ENCODE results near the gene WWOX.
"Not testable (repeated sequence)": the region's sequence is repeated elsewhere in the genome, so short reads cannot be mapped to it uniquely, and the experiment has no call there.

Gene WWOX

GRCh38 chr16:78099271-78100111 lies at the start of gene WWOX:
Gene WWOX, plus strand, starts transcription at chr16:78099654.
- DNase-seq (ENCODE audit: low read depth in 2 of 2), result peak; percentile 87 to 91

- DNase-seq (ENCODE audit: low read depth in 2 of 2), result no peak
These were observed 48.6 kb upstream of the WWOX start for GRCh38 chr16:78050734-78051400.

GRCh38 chr16:78057803-78058564 lies 41.5 kb upstream of the WWOX start:
- no peak for DNase-seq (ENCODE audit: low read depth in 2 of 2)

- not testable (repeated sequence) for DNase-seq (ENCODE audit: low read depth in 2 of 2)
These were observed 39.6 kb upstream of the WWOX start for GRCh38 chr16:78059806-78060205.

- no peak for DNase-seq (ENCODE audit: low read depth in 2 of 2)
These were observed 39.2 kb upstream of the WWOX start for GRCh38 chr16:78060295-78060694.

GRCh38 chr16:78060809-78061208 lies 38.6 kb upstream of the WWOX start:
- DNase-seq (ENCODE audit: low read depth in 2 of 2), result no peak

GRCh38 chr16:78065319-78065718 lies 34.1 kb upstream of the WWOX start:
- no peak for DNase-seq (ENCODE audit: low read depth in 2 of 2)

GRCh38 chr16:78069913-78070312 lies 29.5 kb upstream of the WWOX start:
- DNase-seq (ENCODE audit: low read depth in 2 of 2), result no peak

- DNase-seq (ENCODE audit: low read depth in 2 of 2), result no peak
These were observed 27.2 kb upstream of the WWOX start for GRCh38 chr16:78072275-78072674.

- DNase-seq (ENCODE audit: low read depth in 2 of 2), result no peak
These were observed 23.7 kb upstream of the WWOX start for GRCh38 chr16:78075800-78076199.

- DNase-seq (ENCODE audit: low read depth in 2 of 2), result no peak
These were observed 18.1 kb upstream of the WWOX start for GRCh38 chr16:78081341-78081740.

- DNase-seq (ENCODE audit: low read depth in 2 of 2), result no peak
These were observed 8.0 kb upstream of the WWOX start for GRCh38 chr16:78091419-78091818.

GRCh38 chr16:78092758-78093157 lies 6.7 kb upstream of the WWOX start:
- DNase-seq (ENCODE audit: low read depth in 2 of 2), result no peak

- no peak for DNase-seq (ENCODE audit: low read depth in 2 of 2)
These were observed 5.3 kb upstream of the WWOX start for GRCh38 chr16:78094166-78094565.

GRCh38 chr16:78094998-78095397 lies 4.5 kb upstream of the WWOX start:
- no peak for DNase-seq (ENCODE audit: low read depth in 2 of 2)

- DNase-seq (ENCODE audit: low read depth in 2 of 2), result no peak
These were observed 3.1 kb upstream of the WWOX start for GRCh38 chr16:78096386-78096785.

- DNase-seq (ENCODE audit: low read depth in 2 of 2), result no peak
These were observed 1.9 kb upstream of the WWOX start for GRCh38 chr16:78097548-78097947.

- no peak for DNase-seq (ENCODE audit: low read depth in 2 of 2)
These were observed 1.4 kb upstream of the WWOX start for GRCh38 chr16:78098087-78098486.

GRCh38 chr16:78098595-78099270 lies 721 bp upstream of the WWOX start:
- DNase-seq (ENCODE audit: low read depth in 2 of 2), result no peak

- no peak for DNase-seq (ENCODE audit: low read depth in 2 of 2)
These were observed 636 bp downstream of the WWOX start for GRCh38 chr16:78100112-78100467.

GRCh38 chr16:78102122-78102660 lies 2.7 kb downstream of the WWOX start:
- no peak for DNase-seq (ENCODE audit: low read depth in 2 of 2)

- no peak for DNase-seq (ENCODE audit: low read depth in 2 of 2)
These were observed 3.4 kb downstream of the WWOX start for GRCh38 chr16:78102865-78103264.
